Loucy (cell line): Measurements from ENCODE around the gene IL21R.

Experiments used
- H2AFZ ChIP-seq: fragments of 200-600 bp; sonication (generic); 2 replicates; pipeline ENCODE4 v1.6.0; 2016; ENCODE audit warnings: antibody characterized with exemption, mild to moderate bottlenecking, low read length, moderate library complexity
- H3F3A ChIP-seq: fragments of 200-600 bp; 2 replicates; pipeline ENCODE4 v1.6.0; 2016; ENCODE audit warnings: antibody characterized with exemption, low read depth, mild to moderate bottlenecking
- H3K27me3 ChIP-seq: fragments of 200-600 bp; sonication (generic); 2 replicates; pipeline ENCODE4 v1.6.1; 2014; ENCODE audit warnings: low read length, mild to moderate bottlenecking; ENCODE audit not compliant: insufficient read depth, poor library complexity, severe bottlenecking
- H3K36me3 ChIP-seq: fragments of 200-600 bp; sonication (generic); 2 replicates; pipeline ENCODE4 v1.6.1; 2016; ENCODE audit warnings: low read length; ENCODE audit not compliant: insufficient read depth
- H3K4me1 ChIP-seq: fragments of 200-600 bp; sonication (generic); 2 replicates; pipeline ENCODE4 v1.5.1; 2014; ENCODE audit warnings: low read length, mild to moderate bottlenecking; ENCODE audit not compliant: insufficient read depth, poor library complexity, severe bottlenecking
- H3K4me2 ChIP-seq: fragments of 200-600 bp; sonication (generic); 2 replicates; pipeline ENCODE4 v1.6.0; 2014; ENCODE audit warnings: antibody characterized with exemption, low read length, low read depth, mild to moderate bottlenecking; ENCODE audit not compliant: poor library complexity, severe bottlenecking
- H3K4me3 ChIP-seq: fragments of 200-600 bp; sonication (generic); 2 replicates; pipeline ENCODE4 v1.5.1; 2014; ENCODE audit warnings: low read length, mild to moderate bottlenecking, mixed read lengths; ENCODE audit not compliant: poor library complexity, severe bottlenecking
- H3K79me2 ChIP-seq: fragments of 200-600 bp; sonication (generic); 2 replicates; pipeline ENCODE4 v1.6.1; 2014; ENCODE audit warnings: low read length; ENCODE audit not compliant: insufficient read depth
- H3K9ac ChIP-seq: fragments of 200-600 bp; sonication (generic); 2 replicates; pipeline ENCODE4 v1.6.0; 2014; ENCODE audit warnings: mild to moderate bottlenecking, low read depth, low read length, moderate library complexity; ENCODE audit not compliant: poor library complexity, severe bottlenecking
- H3K9me2 ChIP-seq: fragments of 200-600 bp; sonication (generic); replicated peaks from 2 replicates; pipeline ENCODE4 v1.6.1; 2016; ENCODE audit warnings: low read depth, low read length, mixed read lengths
- H3K9me3 ChIP-seq: fragments of 200-600 bp; sonication (generic); 2 replicates; pipeline ENCODE4 v1.6.1; 2014; ENCODE audit warnings: mild to moderate bottlenecking, antibody characterized with exemption, low read length, low read depth; ENCODE audit not compliant: insufficient read depth
- H4K20me1 ChIP-seq: fragments of 200-600 bp; sonication (generic); 2 replicates; pipeline ENCODE4 v1.6.0; 2014; ENCODE audit warnings: antibody characterized with exemption, low read length, mild to moderate bottlenecking; ENCODE audit not compliant: insufficient read depth, poor library complexity, severe bottlenecking
- CTCF ChIP-seq: fragments of 200-600 bp; sonication (generic); conservative IDR thresholded peaks from 2 replicates; pipeline ENCODE4 v1.5.1; 2014; ENCODE audit warnings: mild to moderate bottlenecking, antibody characterized with exemption, low read length
- EZH2phosphoT487 ChIP-seq: fragments of 200-600 bp; IDR thresholded peaks from 2 replicates; pipeline ENCODE4 v1.6.1; 2018; ENCODE audit warnings: antibody characterized with exemption, mild to moderate bottlenecking, moderate library complexity, borderline replicate concordance

Gene IL21R

DNA sequence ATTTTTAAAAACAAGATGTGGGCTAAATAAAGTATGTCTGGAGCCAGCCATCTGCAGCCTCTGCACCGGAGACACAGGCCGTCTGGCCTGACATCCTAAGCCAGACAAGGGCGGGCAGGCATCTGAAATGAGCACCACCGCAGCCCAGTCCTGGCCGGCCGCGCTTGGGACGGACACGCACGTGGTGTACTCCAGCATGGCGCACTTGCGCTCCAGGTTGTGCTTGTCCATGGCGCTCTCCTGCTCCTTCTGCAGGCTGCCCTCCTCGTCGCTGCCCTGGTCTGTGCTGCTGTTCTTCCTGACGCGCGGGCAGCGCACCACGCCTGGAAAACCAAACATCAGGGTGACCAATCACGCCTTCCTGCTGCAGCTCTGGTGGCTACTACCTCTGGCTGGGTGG, 87.4 kb downstream of the IL21R start:
- no peaks in the 10 kb centered on the region for H3F3A ChIP-seq
- H3K4me3 ChIP-seq = no peak overlapping the region
- no peak overlapping the region for H3K4me2 ChIP-seq
- no peaks in the 10 kb centered on the region for H3K9me3 ChIP-seq
- H3K27me3 ChIP-seq = no peaks in the 10 kb centered on the region
- H2AFZ ChIP-seq = no peak overlapping the region
- H3K36me3 ChIP-seq = peaks cover 79% of the 10 kb centered on the region; the same call in 1 of the 2 replicates
- H3K9me2 ChIP-seq = no peaks in the 10 kb centered on the region
- TF ChIP-seq CTCF = no peak
- no peak for TF ChIP-seq EZH2phosphoT487
- H3K4me1 ChIP-seq = no peaks in the 10 kb centered on the region
- no peak overlapping the region for H3K9ac ChIP-seq
- H3K79me2 ChIP-seq = no peaks in the 10 kb centered on the region
- no peaks in the 10 kb centered on the region for H4K20me1 ChIP-seq

- no peaks in the 10 kb centered on the region for H3K27me3 ChIP-seq
- no peak overlapping the region for H2AFZ ChIP-seq
- no peaks in the 10 kb centered on the region for H3K9me2 ChIP-seq
- H3K4me2 ChIP-seq = no peak overlapping the region
- TF ChIP-seq EZH2phosphoT487 (no peak), CTCF (no peak)
- H3K4me1 ChIP-seq = no peaks in the 10 kb centered on the region
- H3K36me3 ChIP-seq = peaks cover 79% of the 10 kb centered on the region; the same call in 1 of the 2 replicates
- H3F3A ChIP-seq = no peaks in the 10 kb centered on the region
- no peaks in the 10 kb centered on the region for H4K20me1 ChIP-seq
- no peak overlapping the region for H3K4me3 ChIP-seq
- no peak overlapping the region for H3K9ac ChIP-seq
- H3K79me2 ChIP-seq = no peaks in the 10 kb centered on the region
- no peaks in the 10 kb centered on the region for H3K9me3 ChIP-seq
Observed at GRCh38 chr16:27489906-27490305, 87.9 kb downstream of the IL21R start.

DNA sequence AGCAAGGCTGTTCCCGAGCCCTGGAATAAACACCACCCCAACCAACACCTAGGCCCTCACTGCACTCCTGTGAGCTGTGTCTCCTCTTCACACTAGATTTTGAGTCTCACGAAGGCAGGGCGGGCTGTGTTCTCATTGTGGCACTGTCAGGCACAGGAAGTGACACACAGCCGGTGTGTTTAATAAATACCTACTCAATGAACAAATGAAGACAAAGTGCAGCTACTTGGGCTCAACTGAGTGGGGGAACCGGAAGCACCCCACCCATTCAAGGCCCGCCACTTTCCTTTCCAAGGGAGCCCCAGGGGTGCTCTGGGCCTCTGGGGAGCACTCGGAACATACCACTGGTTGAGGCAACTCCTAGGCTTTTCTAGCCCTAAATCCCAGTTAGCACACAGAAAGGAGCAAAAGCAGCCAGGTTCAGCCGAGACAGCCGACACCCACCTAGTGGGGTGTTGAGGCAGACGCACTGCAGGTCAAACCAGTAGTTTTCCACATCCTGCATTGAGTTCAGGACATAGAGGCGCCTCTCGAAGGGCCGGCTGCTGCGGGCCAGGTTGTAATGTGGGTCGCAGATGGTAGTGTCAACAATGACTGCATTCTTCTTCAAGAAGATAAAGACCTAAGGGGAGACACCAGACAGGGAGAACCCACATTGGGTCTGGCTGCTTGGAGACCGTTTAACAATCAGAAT, 90.1 kb downstream of the IL21R start:
- Histone ChIP-seq H3K9ac (no peak overlapping the region), H3K36me3 (peaks cover 86% of the 10 kb centered on the region; the same call in 1 of the 2 replicates)
- no peak for TF ChIP-seq CTCF

More for the DNA sequence above, 90.1 kb downstream of the IL21R start:
- H3K4me1 ChIP-seq = no peaks in the 10 kb centered on the region
- no peaks in the 10 kb centered on the region for H3K9me3 ChIP-seq
- H3K4me3 ChIP-seq = no peak overlapping the region
- H3K4me2 ChIP-seq = no peak overlapping the region
- H3K27me3 ChIP-seq = no peaks in the 10 kb centered on the region
- H3F3A ChIP-seq = no peaks in the 10 kb centered on the region
- no peaks in the 10 kb centered on the region for H3K9me2 ChIP-seq
- no peaks in the 10 kb centered on the region for H3K79me2 ChIP-seq
- no peak overlapping the region for H2AFZ ChIP-seq
- no peaks in the 10 kb centered on the region for H4K20me1 ChIP-seq
